T follicular helper cell (primary cell): ENCODE results near the gene SPSB3.

Source experiments
- DNase-seq: peaks from one replicate; pipeline ENCODE4 v3.0.0-alpha.2; 2020; ENCODE audit warnings: low read depth

SPSB3 gene

GRCh38 chr16:1775006-1775845 is 7.1 kb downstream of the SPSB3 start:
- DNase-seq = no peak

DNA sequence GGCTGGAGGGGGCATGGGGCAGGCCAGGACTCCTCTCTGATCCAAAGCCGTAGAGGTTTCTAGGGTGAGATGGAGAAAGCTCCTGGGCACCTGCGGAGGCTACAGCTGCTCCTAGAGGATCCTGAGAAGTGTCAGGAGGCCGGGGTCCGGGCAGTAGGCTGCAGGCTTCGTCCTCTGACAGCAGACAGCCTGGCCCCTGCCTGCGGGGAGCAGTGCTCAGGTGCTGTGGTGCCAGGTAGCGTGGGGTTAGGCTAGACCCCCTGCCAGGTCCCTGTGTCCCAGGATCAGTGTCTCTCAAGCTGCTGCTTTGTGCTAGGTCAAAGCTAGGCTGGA is 8.0 kb downstream of the SPSB3 start:
- no peak for DNase-seq

GRCh38 chr16:1773703-1774447 is 8.5 kb downstream of the SPSB3 start:
- DNase-seq = no peak

DNA sequence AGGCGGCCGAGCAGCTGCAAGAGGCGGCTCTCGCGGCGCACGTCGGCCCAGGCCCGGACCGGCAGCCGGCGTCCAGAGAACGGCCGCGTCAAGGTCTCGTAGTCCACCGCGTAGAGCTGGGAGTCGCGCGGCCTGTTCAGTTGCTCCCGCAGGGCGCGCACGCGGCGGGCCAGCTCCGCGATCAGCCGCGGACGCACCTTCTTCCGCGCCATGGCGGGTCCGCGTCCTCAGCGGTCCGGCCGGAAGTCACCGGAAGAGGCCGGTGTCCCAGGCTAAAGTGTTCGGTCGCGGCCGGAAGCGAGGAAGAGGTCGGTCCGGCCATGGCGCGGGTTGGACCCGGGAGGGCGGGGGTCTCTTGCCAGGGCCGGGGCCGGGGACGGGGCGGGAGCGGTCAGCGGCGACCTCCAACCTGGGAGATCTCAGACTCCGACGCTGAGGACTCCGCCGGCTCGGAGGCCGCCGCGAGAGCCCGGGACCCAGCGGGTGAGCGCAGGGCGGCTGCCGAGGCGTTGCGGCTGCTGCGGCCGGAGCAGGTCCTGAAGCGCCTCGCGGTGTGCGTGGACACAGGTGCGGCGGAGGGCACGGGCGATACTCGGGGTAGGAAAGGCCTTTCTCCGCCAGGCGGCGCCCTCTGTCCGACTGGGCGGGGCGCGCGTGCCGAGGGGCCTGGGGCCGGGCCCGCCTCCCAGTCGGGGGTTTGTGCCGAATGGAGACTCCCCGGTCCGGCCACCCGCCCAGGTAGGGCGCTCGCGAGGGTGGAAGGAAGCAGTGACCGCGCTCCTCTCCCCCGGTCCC is 9.3 kb downstream of the SPSB3 start, which contains the start of gene MRPS34:
MRPS34 (minus strand) TSS at position 227 of the 795 bp plus-strand sequence; CDS start at position 212, 15 bp downstream.
- peak; percentile 60 for DNase-seq

- DNase-seq = peak; percentile 41
Observed at GRCh38 chr16:1772362-1772907, 9.9 kb downstream of the SPSB3 start, which contains the start of gene EME2. Gene EME2, plus strand, starts transcription at chr16:1772810. Its CDS starts 418 bp downstream, at chr16:1773228.

GRCh38 chr16:1771864-1772361 is 10.5 kb downstream of the SPSB3 start:
- DNase-seq = no peak

DNA sequence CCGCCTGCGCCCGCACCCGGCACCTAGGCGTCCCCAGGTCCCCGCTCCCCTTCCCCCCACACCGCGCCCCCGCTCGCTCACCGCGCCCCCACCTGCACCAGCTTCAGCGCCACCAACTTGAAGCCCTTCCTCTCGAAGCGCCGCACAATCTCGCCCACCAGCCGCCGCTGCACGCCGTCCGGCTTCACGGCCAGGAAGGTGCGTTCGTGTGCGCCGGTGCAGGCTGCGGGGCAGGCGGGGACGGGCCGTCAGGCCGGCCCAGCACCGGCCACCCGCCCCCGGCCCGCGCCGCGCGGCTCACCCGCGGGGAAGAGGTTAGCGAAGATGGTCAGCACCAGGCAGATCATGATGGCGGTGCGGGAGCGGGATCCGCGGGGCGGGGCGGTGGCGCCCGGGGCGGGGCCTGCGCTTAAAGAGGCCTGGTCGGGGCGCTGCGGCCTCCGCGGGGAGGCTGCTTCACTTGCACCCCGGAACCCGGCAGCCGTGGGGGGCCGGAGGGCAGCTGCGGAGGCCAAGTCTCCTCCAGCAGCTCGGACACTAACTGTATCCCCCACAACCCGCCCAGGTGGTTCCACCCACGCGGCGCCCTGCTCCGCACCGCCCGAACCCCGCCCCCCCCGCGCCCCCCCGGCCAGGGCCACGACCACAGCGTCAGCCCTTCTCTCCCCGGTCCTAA is 11.0 kb downstream of the SPSB3 start, which contains the start of gene NME3:
NME3 (minus strand) TSS at position 356 of the 676 bp plus-strand sequence; CDS start at position 347, 9 bp downstream.
- peak; percentile 42 for DNase-seq

DNA sequence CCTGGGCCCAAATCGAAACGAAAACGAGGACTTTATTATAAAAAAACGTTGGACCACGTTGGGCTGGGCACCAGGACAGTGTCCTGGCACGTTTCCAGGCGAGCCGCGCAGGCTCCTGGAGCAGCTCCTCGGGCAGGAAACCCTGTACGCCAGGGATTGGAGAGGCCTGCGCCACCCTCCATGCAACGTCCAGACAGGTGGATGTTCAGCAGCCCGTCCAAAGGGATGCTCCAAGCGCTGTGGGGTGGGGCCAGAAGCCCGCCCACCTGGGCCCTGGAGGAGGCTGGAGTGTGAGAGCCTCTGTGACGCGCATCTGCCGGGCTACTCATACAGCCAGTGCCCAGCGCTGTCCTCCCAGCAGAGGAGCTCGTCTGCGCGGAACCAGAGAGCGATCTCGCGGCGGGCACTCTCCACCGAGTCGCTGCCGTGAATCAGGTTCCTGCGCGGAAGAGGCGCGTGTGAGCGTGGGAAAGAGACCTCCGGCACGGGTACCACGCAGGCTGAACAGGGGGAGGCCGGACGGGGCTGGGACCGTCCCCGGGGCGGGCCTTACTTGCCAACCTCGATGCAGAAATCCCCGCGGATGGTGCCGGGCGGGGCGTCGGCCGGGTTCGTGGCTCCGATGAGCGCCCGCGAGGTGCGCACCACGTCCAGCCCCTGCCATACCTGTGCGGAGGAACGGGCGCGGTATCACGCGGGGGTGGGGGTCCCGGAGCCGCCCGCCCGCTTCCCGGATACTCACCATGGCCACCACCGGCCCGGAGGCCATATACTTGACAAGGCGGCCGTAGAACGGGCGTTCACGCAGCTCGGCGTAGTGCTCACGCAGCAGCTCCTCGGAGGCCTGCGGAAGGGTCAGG is 11.8 kb downstream of the SPSB3 start:
- peak; percentile 19 for DNase-seq

- no peak for DNase-seq
Observed at GRCh38 chr16:1769402-1770300, 12.7 kb downstream of the SPSB3 start.

DNA sequence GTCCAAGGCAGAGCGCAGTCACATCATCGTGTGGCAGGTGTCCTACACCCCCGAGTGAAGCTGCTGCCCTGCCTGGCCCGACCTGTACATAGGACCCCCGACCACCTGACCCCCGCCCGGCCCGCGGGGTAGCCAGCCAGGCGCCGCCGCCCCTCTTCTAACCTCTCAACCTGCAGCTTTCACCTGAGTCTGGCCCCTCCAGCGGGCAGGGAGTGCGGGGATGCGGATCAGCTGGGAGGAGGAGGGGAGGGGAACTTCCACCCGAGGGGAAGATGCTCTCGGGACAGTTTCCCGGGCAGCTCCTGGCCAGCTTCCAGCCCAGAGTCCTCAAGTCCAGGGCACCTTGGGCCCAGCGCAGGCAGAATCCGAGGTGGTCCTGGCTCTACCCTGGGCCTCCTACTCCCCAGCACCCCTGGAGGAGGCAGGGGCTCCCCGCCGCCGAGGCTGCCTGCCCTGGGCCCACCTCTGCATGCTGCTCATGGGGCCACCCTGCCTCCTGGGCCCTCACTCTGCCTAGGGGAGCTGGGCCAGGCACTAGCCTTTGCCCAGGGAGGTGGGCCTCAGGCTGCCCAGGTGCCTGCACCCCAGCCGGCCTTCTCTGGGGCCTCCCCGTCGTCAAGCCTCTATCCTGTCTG is 13.5 kb downstream of the SPSB3 start:
- DNase-seq = no peak

- DNase-seq = no peak
Observed at GRCh38 chr16:1768061-1768766, 14.2 kb downstream of the SPSB3 start.

GRCh38 chr16:1767116-1767994 is 15.0 kb downstream of the SPSB3 start:
- no peak for DNase-seq

- DNase-seq = no peak
Observed at GRCh38 chr16:1766701-1767100, 15.7 kb downstream of the SPSB3 start.

- DNase-seq = no peak
Observed at GRCh38 chr16:1766231-1766630, 16.1 kb downstream of the SPSB3 start.

DNA sequence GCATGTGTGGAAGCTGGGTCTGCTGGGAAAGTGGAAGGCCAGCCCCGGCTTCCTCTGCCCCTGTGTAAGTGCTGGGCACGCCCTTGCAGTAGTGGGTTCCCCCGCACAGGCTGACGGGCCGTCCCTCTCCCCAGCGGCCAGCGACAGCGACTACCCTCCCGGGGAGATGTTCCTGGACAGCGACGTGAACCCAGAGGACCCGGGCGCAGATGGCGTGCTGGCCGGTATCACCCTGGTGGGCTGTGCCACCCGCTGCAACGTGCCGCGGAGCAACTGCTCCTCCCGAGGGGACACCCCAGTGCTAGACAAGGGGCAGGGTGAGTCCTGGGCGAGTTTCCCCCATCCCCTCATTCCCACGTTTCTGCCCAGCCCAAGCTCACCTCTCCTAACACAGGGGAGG is 16.5 kb downstream of the SPSB3 start:
- DNase-seq = no peak

DNA sequence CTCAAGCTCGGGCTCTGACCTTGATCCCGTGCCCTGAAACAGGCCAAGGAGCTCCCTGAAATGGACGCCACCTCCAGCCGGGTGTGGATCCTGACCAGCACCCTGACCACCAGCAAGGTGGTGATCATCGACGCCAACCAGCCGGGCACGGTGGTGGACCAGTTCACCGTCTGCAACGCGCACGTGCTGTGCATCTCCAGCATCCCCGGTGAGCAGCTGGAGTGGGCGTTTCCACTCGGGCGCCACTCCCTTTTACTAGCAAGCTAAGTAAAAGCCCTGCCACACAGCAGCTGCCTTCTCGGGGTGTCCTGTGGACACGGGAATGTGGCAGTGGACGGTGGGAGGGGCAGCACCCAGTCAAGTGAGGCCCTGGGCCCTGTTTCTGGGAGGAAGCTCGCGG is 17.4 kb downstream of the SPSB3 start:
- no peak for DNase-seq
